Stimulated activated CD4-positive, alpha-beta T cell treated with anti-CD3 and anti-CD28 coated beads, Interleukin-2, amount 100 ng/mL, for 48 hours (primary cell): ENCODE results near the gene GNG13.

Experiments used
- DNase-seq, 2 donors: peaks; one replicate each; pipeline ENCODE4 v3.0.0-alpha.2; 2020

The GNG13 gene

DNA sequence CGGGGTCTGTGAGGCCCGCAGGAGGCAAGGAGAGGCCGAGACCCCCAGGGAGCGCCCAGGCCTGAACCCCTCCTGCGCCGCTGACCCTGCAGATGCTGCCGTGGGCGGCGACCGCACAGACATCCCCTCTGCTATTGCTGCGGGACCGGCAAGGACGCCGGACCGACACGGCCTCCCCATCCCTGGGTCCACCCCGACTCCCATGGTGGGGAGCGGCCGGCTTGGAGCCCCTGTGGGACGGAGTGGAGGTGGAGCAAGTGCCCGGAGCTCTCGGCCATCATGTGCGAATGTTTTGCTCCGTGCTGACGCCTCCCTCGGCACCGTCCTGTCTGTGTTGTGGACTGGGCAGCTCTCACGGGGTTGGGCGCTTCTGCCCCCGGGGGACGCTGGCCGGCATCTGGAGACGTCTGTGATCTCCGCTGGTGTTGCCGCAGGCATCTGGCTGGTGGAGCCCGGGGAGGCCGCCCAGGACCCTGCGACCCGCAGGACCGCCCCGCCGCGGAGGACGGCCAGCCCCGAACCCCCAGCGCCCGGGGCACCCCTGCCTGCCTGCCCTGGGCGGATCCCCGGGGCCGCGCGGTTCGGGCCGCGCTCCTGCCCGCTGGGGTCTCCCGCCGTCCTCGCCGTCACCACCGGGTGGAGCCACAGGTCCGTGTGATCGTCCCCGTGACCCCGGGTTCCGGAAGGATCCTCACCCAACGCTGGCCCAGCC lies 12.8 kb upstream of the GNG13 start:
- peak; percentile 54 to 63 for DNase-seq

DNA sequence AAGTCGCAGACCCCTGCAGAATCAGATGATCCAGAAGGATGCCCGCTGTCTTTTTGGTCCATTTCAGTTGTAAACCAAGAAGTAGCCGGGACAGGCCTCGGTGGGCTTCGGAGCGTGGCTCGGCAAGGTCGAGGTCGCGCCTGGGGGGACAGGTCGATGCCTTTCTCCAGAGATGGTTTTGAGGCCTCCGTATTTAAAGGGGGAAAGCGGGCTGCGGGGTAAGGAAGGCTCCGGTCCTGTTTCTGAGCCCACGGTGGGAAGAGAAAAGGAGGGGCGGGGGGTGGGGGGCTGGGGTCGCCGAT lies 7.5 kb upstream of the GNG13 start:
- DNase-seq = no peak

DNA sequence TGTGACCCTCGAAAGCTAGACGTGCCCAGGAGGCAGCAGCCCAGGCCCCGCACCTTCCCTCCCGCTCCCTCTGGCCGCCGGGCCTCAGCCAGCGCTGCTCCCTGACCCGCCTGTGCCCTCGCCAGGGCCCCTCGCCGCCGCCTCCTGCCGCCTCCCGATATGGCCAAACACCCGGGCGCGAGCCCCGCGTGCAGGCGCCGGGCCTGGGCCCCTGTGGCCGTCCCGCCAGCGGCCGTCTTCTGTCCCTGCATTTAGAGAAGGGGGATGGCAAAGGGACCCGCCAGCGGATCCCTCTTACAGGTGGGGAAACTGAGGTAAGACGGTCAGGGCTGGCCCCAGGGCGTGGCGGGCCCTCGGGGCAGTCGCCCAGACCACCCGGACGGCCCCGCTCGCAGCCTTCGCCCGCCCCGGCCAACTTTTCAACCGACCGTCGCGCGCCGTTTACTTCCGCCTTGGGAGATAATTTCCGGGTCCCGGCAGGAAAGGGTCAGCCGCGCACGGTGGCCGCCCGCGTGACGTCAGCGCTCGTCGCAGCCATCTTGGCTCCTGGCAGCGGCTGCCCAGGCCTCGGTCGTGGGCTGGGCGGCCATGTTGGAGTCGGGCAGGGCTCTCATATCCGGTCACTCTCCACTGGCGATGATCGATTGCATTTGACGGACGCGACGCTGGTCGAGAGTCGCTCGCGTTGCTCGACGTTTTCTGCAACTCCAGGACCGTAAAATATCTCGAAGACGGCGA lies 7.0 kb upstream of the GNG13 start:
- peak; percentile 78 to 89 for DNase-seq

DNA sequence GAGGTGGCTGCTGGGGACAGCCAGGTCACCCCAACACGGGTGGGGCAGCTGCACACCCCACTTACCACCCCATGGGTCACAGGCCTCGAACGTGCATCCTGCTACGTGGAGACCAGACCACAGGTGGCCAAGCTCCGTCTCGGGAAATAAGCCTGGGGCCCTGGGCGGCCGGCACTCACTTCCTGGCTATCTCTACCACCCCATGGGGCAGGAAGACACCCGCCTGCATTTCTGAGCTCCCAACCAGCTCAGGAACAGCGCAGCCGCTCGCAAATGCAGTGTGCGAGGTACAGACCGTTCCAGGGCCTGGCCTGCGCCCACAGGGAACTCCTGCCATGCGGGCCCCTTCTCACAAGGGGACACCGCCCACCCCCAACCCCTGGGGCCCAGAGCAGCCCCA lies 4.9 kb upstream of the GNG13 start:
- no peak for DNase-seq

DNA sequence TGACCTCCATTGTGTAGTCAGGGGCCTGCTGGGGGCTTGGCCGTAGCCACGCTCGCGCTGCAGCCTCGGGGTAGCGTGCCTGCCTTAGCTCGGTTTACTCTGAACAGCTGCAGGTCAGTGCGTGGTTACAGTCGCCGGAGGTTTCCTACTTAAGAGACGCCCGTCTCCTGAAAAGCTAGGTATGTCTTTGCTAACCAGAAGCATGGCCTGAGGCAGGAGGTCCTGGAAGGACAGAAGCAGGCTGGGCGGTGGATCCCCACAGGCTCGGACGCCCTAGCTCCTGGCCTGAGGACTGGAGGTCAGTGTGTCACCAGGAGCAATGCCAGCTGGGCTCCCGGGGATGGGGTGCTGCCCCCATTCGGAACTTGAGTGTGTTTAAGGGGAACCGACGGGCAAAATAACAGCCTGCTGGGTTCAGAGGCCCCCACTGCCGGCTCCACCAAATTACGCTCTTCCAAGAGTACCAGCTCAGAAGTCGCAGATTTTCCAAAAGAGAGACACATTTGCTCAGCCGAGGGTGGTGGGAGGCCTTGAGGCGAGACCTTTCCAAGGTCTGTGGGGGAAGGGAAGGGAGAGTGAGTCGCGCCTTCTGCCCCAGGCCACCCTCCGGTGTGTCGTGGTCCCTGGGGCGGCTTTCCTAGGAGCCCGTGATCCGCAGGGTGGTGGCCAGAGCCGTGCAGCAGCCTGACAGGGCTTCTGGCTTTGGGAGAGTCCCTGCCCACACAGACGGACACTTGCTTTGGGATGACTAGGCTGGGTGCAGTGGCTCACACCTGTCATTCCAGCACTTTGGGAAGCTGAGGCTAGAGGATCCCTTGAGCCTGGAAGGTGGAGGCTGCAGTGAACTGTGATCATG lies 3.9 kb upstream of the GNG13 start:
- no peak for DNase-seq

DNA sequence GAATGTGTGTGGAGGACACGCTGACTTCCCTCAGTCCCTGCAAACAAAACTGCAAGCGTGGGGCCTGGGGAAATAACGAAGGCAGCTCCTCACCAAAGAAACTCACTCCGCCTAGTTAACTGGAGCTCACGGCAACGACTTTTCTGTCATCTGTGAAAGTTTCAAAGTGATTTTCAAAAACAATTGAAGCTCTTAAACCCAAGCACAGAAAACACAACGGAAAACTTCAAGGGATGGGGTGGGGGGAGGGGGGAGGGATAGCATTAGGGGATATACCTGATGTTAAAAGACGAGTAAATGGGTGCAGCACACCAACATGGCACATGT lies 3.2 kb upstream of the GNG13 start:
- DNase-seq = no peak

DNA sequence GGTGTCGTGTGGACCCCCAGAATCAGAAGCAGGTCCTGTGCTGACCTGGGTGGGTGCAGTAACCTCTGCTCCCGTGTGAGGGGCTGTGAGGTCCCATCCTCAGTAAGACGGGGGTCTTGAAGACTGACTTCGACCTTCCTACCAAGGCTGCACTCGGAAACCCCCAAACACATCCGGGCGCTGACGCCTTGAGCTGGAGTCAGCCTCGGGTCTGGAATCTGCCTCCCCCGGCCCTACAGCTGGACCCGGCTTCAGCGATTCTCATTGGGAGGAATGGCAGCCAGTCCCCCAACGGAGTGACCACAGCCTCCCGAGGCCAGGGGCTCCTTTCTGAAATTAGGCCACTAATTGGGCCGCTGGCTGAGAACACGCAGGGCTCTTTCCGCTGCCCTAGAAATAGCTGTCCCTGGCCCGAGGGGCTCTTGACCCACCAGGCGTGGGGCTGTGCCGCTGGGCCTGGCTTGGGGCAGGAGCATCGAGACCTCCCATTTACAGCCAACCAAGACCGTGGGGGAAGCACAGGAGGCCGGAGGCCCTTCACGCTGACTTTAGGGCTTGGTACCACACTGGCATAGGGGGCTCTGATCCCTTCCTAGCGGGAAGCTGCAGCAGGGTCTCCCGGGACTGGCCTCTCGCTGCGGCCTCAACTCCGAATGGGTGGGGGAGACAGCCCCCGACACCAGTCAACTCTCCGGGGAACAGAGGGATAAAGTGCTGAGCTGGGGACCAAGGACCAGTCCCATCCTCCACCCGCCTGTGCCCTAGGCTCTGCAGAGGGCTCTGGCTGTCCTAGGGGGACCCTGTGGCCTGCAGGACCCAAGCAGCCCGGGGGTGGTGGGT lies 2.6 kb upstream of the GNG13 start:
- no peak for DNase-seq

DNA sequence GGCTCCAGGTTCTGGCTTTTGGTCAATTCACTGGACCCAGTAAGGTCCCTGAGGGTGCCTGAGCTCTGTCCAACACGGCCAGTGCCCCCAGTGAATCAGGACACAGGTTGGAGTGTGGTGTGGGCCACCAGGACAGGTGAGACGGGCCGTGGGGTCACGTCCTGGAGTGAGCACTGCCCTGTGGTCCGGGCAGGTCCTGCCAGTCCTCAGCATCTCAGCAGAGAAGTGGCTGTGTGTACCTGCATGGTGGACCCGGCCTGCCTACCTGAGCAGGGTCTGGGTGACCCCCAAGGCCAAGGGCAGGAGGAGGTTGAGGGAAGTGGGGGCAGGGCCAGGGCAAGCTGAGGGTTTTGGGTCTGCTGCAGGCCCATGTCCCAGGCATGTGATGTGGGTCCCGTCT lies 1.9 kb upstream of the GNG13 start:
- no peak for DNase-seq

DNA sequence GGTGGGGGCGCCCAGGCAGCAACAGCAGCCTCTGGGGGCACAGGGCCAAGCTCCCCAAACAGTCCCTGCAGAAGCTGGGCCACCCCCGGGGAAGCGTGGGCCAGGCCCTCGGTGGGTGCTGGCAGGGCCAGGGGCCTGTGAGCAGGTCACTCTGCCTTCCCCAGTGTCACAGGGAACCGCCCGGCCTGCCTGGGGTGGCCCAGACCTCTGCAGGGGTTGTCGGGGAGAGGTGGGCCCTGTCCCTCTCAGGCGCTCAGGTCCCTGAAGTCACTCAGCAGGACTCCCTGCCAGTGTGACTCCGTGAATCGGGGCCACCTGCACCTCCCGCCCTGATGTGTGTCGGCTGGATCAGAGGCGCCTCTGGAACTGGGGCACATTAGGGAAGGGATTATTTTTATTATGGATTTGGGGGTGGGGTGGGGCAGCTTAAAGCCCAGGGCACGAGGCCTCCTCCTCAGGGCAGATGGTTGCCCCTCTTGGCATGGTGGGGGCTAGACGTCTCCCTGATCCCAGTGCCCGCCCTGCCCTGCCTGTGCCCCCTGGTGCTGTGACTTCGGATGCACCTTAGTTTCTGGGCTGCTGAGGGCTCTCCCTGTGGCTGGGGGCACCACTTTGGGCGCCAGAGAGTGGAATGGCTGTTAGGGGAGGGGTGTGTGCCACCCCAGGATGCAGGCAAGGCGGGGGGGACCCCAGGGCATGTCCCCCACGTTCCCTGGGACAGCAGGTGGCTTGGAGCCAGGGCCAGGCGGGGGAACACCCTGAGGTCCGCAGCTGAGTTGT lies 1.2 kb upstream of the GNG13 start:
- DNase-seq = no peak

DNA sequence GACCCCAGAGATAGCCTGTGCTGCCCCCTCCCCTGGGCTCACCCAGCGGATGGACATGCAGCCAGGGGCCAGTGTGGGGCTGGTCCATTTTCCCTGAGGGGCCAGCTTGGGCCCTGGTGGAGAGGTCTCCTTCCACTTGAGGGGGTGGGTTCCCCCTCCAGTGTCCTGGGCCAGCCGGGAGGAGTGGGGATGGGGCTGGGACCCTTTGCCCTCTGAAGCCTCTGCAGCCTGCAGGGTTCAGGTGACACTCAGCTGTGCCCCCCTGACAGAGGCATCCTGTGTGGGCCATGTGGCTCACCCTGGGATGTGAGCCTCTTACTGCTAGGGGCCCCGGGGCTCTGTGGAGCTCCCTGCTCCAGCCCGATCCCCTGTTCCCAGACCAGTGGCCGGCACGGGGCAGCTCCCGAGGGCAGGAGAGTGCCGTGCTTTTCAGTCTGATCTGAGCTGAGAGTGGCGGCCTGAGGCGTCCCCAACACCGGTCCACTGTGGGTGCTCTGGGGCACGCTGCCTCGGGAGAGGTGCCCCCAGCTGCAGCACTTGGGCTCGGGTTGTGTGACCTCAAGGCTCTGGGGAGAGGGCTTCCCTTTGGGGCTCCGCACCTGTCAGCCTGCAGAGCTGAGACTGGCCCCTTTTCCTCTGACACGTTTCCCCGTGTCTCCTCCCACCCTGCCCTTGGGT lies 439 bp upstream of the GNG13 start:
- no peak for DNase-seq

DNA sequence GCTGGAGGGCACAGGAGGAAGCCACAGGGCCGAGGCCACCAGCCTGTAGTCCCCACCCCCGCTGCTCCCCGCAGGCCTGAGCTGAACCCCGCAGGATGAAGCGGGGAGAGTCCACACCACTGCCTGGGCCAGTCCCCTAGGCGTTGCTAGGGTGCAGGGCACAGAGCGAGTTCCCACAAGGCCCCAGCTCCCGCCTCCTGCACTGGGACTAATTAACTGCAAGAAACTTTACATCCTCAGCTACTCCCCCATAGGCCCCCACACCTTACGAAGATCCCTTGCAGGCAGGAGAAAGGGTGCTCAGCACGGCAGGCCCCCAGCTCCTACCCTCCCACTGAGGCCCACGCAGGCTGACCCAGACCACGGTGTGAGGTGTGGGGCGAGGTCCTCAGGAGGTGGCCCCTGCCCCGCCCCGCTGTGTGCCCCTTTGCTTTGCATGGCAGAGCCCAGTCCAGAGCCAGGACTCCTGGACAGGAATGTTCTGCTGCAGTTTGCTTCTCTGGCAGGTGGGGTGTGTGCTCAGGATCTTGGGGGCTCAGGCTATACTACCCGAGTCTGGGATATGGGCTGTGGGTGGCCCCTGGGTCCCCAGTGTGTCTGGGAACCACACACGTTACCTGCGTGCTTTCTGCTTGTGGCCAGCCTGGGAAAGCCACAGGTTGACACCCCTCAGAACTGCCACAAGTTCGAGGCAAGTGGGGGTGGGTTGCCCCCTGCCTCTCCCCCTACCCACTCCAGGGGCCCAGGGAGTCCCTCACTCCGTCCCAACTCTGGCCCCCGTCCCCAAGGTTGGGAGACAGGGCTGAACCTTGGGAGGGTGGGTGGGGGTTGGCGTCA lies 1.2 kb downstream of the GNG13 start:
- no peak for DNase-seq

DNA sequence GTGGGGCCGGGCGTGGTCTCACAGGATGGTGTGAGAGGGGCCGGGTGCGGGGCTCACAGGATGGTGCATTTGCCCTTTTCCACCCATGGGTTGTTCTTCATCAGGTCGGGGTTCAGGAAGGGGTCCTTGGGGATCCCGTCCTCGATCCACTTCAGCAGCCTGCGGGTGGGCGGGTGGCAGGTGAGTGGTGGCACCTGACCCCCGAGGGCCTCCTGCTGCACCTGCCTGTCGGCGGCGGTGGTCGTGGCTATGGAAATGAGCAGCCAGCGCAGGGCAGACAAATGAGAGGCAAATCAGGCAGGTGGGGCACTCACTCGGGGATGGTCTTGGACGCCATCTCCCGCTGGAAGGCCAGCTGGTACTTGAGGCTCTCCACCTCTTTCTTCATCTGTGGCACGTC lies 1.9 kb downstream of the GNG13 start:
- no peak for DNase-seq

DNA sequence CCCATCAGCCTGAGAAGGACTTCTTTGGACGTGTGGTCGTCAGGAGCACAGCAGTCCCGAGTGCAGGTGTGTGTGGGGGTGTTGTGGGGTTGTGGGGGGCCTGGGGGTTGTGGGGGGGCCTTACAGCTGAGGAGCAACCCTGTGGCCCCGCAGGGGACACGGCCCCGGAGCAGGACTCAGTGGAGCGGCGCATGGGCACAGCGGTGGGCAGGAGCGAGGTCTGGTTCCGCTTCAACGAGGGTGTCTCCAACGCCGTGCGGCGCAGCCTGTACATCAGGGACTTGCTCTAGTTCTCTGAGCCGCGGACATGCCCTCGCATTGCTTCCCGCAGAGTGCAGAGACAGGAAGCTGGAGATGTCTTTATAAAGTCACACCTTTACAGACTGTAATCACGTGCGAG lies 2.8 kb downstream of the GNG13 start:
- DNase-seq = no peak

DNA sequence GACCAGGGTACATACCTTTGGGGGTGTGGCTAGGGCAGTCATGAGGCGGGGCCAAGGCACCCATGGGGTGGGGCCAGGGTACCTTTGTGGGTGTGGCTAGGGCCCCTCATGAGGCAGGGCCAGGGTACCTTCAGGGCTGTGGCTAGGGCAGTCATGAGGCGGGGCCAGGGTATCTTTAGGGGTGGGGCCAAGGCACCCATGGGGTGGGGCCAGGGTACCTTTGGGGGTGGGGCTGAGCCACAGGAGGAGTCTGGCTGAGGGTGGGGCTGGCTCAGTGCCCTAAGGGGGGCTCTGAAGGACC lies 3.5 kb downstream of the GNG13 start:
- DNase-seq = peak in 1 of 2 donors; percentile 32

DNA sequence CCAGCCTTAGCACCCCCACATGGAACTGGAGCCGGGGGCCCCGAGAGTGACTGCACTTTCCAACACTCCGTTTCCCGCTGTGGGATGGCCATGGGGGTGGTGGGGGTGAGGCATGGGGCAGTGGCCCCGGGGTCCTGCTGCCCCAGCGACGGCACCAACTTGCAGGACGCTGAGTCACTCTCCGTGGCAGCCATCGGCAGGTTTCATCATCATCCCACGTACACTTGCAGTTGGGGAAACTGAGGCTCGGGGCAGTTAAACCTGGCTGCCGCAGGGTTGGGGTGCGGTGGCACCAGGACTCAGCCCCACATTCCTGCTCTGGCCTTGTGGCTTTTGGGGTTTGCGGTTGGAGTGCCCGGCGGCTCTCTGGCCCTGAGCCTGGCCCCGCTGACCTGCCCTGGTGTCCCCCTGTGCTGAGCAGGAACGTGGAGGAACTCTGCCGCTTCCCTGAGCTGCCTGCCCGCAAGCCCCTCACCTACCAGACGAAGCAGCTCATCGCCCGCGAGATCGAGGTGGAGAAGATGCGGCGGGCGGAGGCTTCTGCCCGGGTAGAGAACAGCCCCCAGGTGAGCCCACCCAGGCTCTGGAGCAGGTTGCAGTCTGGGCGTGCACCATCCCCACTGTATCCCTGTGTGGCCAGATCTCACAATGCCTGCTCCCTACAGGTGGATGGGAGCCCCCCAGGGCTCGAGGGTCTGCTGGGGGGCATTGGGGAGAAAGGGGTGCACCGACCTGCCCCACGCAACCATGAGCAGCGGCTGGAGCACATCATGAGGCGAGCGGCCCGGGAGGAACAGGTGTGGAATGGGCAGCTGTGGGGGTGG lies 4.0 kb downstream of the GNG13 start:
- DNase-seq = no peak

DNA sequence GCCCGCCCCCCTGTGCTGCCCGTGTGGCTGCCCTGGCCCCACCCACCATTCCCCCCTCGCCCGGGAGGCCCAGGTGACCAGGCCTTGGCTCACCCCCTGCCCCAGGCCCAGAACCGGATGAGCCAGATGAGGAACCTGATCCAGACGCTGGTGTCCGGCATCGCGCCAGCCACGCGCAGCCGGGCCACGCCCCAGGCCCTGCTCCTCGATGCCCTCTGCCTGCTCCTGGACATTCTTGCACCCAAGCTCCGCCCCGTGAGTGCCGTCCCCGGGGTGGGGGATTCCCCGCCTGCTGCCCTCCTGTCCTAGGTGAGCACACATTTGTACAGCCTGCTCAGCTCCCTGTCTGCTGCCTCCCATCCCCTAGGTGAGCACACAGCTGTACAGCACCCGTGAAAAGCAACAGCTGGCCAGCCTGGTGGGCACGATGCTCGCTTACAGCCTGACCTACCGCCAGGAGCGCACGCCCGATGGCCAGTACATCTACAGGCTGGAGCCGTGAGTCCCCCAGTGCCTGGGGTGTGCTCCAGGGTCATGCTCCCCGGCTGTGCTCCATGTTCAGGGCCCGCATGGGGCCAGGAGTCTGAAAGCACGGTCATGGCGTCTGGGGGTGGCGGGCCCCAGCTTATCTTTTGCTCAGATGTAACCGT lies 4.8 kb downstream of the GNG13 start:
- no peak for DNase-seq

DNA sequence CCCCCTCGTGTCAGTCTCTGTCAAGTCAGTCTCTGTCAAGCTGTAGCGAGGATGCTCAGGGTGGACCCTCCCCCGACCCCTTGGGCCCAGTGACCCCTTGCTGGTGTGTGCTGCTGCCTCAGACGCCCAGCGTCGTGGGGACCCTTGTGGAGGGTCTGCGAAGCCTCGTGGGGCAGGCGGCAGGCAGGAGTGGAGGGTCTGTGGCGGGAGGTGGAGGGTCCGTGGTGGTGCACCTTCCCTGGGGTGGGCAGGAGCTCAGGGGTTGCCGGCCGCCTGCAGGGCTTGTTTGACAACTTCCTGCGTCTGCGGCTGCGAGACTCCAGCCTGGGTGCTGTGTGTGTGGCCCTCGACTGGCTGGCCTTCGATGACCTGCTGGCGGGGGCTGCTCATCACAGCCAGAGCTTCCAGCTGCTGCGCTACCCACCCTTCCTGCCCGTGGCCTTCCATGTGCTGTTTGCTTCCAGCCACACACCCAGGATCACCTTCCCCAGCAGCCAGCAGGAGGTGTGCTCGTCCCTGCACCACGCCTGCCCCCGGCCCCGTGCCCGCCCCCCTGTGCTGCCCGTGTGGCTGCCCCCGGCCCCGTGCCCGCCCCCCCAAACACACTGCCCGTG lies 5.6 kb downstream of the GNG13 start:
- no peak for DNase-seq

DNA sequence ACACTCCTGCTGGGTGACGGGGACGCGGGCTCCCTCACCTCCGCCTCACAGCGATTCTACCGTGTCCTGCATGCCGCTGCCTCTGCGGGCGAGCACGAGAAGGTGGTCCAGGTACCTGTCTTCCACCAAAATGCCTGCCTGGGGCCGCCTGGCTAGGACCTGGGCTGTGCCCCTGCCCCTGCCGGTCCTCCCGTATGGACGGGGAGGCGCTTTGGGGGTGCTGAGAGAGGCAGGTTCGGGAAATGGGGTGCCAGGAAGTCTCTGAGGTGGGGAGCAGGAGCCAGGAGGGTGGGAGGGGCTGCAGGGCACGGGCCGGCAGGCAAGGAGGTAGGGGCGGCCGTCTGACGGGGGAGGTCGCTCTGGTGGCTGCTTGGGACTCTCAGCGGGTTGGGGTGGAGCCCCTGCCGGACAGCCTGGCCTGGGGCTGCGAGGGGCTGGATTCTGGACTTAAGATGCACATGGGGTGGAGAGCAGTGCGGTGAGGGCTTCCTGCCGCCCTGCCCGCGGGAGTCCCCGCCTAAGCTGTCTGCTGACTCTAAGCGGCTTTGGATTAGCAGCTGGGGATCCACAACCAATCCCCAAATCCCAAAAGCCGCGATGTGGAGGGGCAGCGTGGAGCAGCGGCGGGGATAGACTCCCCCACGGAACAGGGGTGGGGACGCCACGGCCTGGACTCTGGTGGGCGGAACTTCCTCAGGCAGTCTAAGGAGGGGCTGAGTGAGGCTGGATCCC lies 6.3 kb downstream of the GNG13 start:
- DNase-seq = no peak
